Mammary epithelial cell (primary cell): ENCODE data around the gene BLOC1S3.

Source experiments
- EZH2 ChIP-seq: IDR thresholded peaks from 2 replicates; pipeline ENCODE4 v1.6.1; 2012; ENCODE audit warnings: low read length, inconsistent platforms, borderline replicate concordance
- TF ChIP-seq, protein P1 (sequence below), 2 donors: IDR thresholded peaks in 1 of 2; conservative IDR thresholded peaks in 1 of 2; 2 replicates each; pipeline ENCODE4 v1.5.1; 2011 to 2012; ENCODE audit warnings: inconsistent platforms in 2 of 2, low read length in 2 of 2, mild to moderate bottlenecking in 2 of 2, control low read depth in 1 of 2, low read depth in 1 of 2; ENCODE audit not compliant: insufficient read depth in 1 of 2; ENCODE audit errors: extremely low read depth in 1 of 2

DNA sequence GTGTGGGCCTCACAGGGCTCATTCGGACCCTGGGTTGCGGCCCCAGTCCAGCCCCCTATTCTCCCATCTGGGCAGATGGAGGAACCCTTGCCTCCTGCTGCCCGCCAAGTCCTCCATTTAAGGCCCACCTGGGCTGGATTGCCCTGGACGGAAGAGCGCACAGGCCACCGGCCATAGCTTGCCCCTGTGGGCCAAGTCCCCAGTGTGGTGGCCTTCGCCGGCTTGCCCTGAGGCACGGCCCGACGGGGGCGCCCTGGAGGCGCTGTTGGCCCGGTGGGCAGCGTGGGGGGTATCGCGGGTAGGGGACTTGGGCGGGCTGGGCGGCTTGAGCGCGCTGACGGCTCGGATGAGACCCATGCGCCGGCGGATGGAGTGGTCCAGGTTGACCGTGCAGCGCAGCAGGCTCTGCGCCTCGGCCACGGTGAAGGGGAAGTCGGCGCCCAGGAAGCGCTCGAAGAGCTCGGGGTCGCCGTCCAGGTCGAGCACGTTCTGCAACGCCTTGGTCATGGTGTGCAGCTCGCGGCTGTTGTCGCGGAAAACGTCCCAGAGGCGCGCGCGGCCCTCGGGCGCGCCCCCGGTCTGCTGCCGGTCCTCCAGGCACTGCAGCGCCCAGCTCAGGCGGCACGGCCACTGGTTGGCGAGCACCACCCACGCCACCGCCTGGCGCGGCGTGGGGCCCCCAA is 26.6 kb upstream of the BLOC1S3 start:
- TF ChIP-seq, protein P1, sequence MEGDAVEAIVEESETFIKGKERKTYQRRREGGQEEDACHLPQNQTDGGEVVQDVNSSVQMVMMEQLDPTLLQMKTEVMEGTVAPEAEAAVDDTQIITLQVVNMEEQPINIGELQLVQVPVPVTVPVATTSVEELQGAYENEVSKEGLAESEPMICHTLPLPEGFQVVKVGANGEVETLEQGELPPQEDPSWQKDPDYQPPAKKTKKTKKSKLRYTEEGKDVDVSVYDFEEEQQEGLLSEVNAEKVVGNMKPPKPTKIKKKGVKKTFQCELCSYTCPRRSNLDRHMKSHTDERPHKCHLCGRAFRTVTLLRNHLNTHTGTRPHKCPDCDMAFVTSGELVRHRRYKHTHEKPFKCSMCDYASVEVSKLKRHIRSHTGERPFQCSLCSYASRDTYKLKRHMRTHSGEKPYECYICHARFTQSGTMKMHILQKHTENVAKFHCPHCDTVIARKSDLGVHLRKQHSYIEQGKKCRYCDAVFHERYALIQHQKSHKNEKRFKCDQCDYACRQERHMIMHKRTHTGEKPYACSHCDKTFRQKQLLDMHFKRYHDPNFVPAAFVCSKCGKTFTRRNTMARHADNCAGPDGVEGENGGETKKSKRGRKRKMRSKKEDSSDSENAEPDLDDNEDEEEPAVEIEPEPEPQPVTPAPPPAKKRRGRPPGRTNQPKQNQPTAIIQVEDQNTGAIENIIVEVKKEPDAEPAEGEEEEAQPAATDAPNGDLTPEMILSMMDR (conservative IDR thresholded peaks at IDR 0.05 in 1 of 2, IDR thresholded peaks at IDR 0.05 in 1 of 2; ENCODE audit: extremely low read depth in 1 of 2, insufficient read depth in 1 of 2, low read depth in 1 of 2, low read length in 2 of 2), result no peak
- TF ChIP-seq EZH2, result no peak
